Measurements from ENCODE around the gene EHD4. TPM values are rescaled to one million over a fixed set of nuclear protein-coding genes. Genes with fewer than 3 reads are reported as not detected.

Gene EHD4
- polyA plus RNA-seq, 2 of the 4 experiments (the other 2 are of a cell fraction): 8.2 to 9.0 TPM

GRCh38 chr15:41987246-41987924 is 15.0 kb upstream of the EHD4 start:
- POLR2A ChIA-PET: interaction anchor here (1.2 kb wide), 1 partner anchor 15 kb away, joined by 3 read pairs; the partner anchor contains the start of gene EHD4

GRCh38 chr15:41985236-41986160 is 13.1 kb upstream of the EHD4 start:
- Histone ChIP-seq H3K27ac (no peak overlapping the region), H3K4me1 (no peaks in the 10 kb centered on the region), H3K4me3 (no peak overlapping the region), H3K9me3 (no peaks in the 10 kb centered on the region), H3K4me2 (no peak overlapping the region)
- TF ChIP-seq CBX8 (IDR thresholded peaks at IDR 0.05) (no peak), SREBF2 (IDR thresholded peaks at IDR 0.05) (no peak), FOSB (CRISPR knock-in tag; IDR thresholded peaks at IDR 0.05) (no peak), MAFK (IDR thresholded peaks at IDR 0.05; ENCODE audit: partially characterized antibody) (no peak), RCOR1 (IDR thresholded peaks at IDR 0.05; ENCODE audit: low read depth, low read length) (no peak), POLR2AphosphoS2 (conservative IDR thresholded peaks at IDR 0.05; ENCODE audit: low read length) (no peak), EP300 (IDR thresholded peaks at IDR 0.05) (no peak), CHD4 (IDR thresholded peaks at IDR 0.05; ENCODE audit: borderline replicate concordance) (no peak)
- TF ChIP-seq, protein P1, sequence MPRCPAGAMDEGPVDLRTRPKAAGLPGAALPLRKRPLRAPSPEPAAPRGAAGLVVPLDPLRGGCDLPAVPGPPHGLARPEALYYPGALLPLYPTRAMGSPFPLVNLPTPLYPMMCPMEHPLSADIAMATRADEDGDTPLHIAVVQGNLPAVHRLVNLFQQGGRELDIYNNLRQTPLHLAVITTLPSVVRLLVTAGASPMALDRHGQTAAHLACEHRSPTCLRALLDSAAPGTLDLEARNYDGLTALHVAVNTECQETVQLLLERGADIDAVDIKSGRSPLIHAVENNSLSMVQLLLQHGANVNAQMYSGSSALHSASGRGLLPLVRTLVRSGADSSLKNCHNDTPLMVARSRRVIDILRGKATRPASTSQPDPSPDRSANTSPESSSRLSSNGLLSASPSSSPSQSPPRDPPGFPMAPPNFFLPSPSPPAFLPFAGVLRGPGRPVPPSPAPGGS (IDR thresholded peaks at IDR 0.05): no peak
- POLR2A ChIA-PET: no interaction called here
- FAIRE-seq: no peak
- no peak for DNase-seq (ENCODE audit: low read depth in 1 of 2, low spot score in 1 of 2)
- CTCF ChIA-PET: interaction anchor here (2.6 to 13.7 kb wide), 3 partner anchors 13 to 100 kb away, joined by 7 to 247 read pairs (median 96); partner anchors contain the start of gene EHD4
- 76% methylated on average over 10 of the region's 19 CpGs for WGBS (ENCODE audit: missing lambda C conversion rate)
- no peak for ATAC-seq

More at GRCh38 chr15:41987246-41987924, 15.0 kb upstream of the EHD4 start:
- TF ChIP-seq CEBPB (IDR thresholded peaks at IDR 0.05): no peak
- no peak for DNase-seq (ENCODE audit: low read depth in 1 of 2, low spot score in 1 of 2)
- CTCF ChIA-PET: interaction anchor here (0.7 to 13.7 kb wide), 8 partner anchors 8 to 150 kb away, joined by 3 to 247 read pairs (median 28); no protein-coding TSS in a partner anchor
- Histone ChIP-seq H3K4me1 (no peaks in the 10 kb centered on the region), H3K9me3 (no peaks in the 10 kb centered on the region), H3K4me2 (no peak overlapping the region), H3K4me3 (no peak overlapping the region), H3K27ac (no peak overlapping the region)
- WGBS (ENCODE audit: missing lambda C conversion rate): 74% methylated on average over 11 of the region's 17 CpGs
- FAIRE-seq: no peak
- ATAC-seq: no peak

- ChIA-PET CTCF (interaction anchor here (2.6 to 13.7 kb wide), 3 partner anchors 12 to 100 kb away, joined by 7 to 247 read pairs (median 96); partner anchors contain the start of gene EHD4), POLR2A (no interaction called here)
- no peak for TF ChIP-seq JUN (IDR thresholded peaks at IDR 0.05)
- TF ChIP-seq CHD2 (IDR thresholded peaks at IDR 0.05; ENCODE audit: low read length, partially characterized antibody): no peak
- no peak for TF ChIP-seq NR3C1 (IDR thresholded peaks at IDR 0.05)
- TF ChIP-seq RARB (CRISPR knock-in tag; IDR thresholded peaks at IDR 0.05): no peak
- TF ChIP-seq CEBPB (IDR thresholded peaks at IDR 0.05): no peak
- TF ChIP-seq HES2 (IDR thresholded peaks at IDR 0.05): no peak
- TF ChIP-seq RFX5 (IDR thresholded peaks at IDR 0.05): no peak
- TF ChIP-seq MAZ (IDR thresholded peaks at IDR 0.05; ENCODE audit: borderline replicate concordance, low read depth, low read length): no peak
- no peak for TF ChIP-seq SREBF2 (IDR thresholded peaks at IDR 0.05)
- TF ChIP-seq GATA3 (IDR thresholded peaks at IDR 0.05; ENCODE audit: borderline replicate concordance): no peak
- no peak for TF ChIP-seq ATOH8 (CRISPR knock-in tag; IDR thresholded peaks at IDR 0.05; ENCODE audit: low read depth)
- no peak for DNase-seq (ENCODE audit: low read depth in 1 of 2, low spot score in 1 of 2)
- 49% methylated on average over 3 of the region's 5 CpGs for WGBS (ENCODE audit: missing lambda C conversion rate)
- FAIRE-seq: no peak
- H3K4me3 ChIP-seq: no peak overlapping the region
- H3K9me3 ChIP-seq: no peaks in the 10 kb centered on the region
- no peak for ATAC-seq
- H3K4me2 ChIP-seq: no peak overlapping the region
- H3K4me1 ChIP-seq: no peaks in the 10 kb centered on the region
- H3K27ac ChIP-seq: no peak overlapping the region
Measured at GRCh38 chr15:41984622-41985021, 12.3 kb upstream of the EHD4 start.

All from A549 (cell line).